HFFc6 (cell line): Measurements from ENCODE around the gene USF1. TPM values are rescaled to one million over a fixed set of nuclear protein-coding genes. Genes with fewer than 3 reads are reported as not detected.

Experiments
- DNase-seq: peaks from one replicate; pipeline ENCODE4 v3.0.0-alpha.2; 2018
- H3K27ac Mint-ChIP-seq: 2 replicates; pipeline ENCODE4 v1.8.0; 2020; ENCODE audit warnings: mild to moderate bottlenecking, mixed read lengths
- H3K27me3 Mint-ChIP-seq: 2 replicates; pipeline ENCODE4 v1.8.0; 2021; ENCODE audit warnings: mild to moderate bottlenecking, moderate library complexity, mixed read lengths; ENCODE audit not compliant: insufficient read depth
- H3K36me3 Mint-ChIP-seq: 2 replicates; pipeline ENCODE4 v1.8.0; 2021; ENCODE audit warnings: low read depth, mixed read lengths
- H3K4me1 Mint-ChIP-seq: 2 replicates; pipeline ENCODE4 v1.8.0; 2020; ENCODE audit warnings: low read depth, mixed read lengths
- H3K4me3 Mint-ChIP-seq: 2 replicates; pipeline ENCODE4 v1.8.0; 2020; ENCODE audit warnings: mild to moderate bottlenecking, moderate library complexity, mixed read lengths
- H3K9me3 Mint-ChIP-seq: 2 replicates; pipeline ENCODE4 v1.8.0; 2020; ENCODE audit warnings: mild to moderate bottlenecking, mixed read lengths
- CTCF ChIP-seq: fragments of 200-600 bp; sonication (generic); IDR thresholded peaks from 2 replicates; pipeline ENCODE4 v1.5.0; 2021; ENCODE audit warnings: antibody characterized with exemption, mild to moderate bottlenecking
- total RNA-seq, 6 experiments: library from RNA; stranded (reverse); fragmentation: NEBNext Ultra II Directional; extraction: Animal tissue kit (Norgen Biotek cat#: 25700); gene quantifications; 2 replicates in 1 of 6; 3 replicates in 5 of 6; pipeline ENCODE4 v1.2.3, GENCODE V29; 2021

The USF1 gene
- total RNA-seq, 6 experiments from 2014 or later: 31.2 to 38.0 (median 33.4) TPM

- Mint-ChIP-seq H3K27ac (no peak overlapping the region), H3K4me3 (no peak overlapping the region), H3K27me3 (peaks cover 5% of the 10 kb centered on the region; the same call in 1 of the 2 replicates), H3K9me3 (no peaks in the 10 kb centered on the region), H3K4me1 (peaks cover 8% of the 10 kb centered on the region), H3K36me3 (no peaks in the 10 kb centered on the region)
- no peak for TF ChIP-seq CTCF
- DNase-seq: no peak
Measured at GRCh38 chr1:161007369-161007768, 38.4 kb downstream of the USF1 start.

- H3K27me3 Mint-ChIP-seq: peaks cover 5% of the 10 kb centered on the region; the same call in 1 of the 2 replicates
- no peak overlapping the region for H3K4me3 Mint-ChIP-seq
- no peak overlapping the region for H3K27ac Mint-ChIP-seq
Measured at GRCh38 chr1:161006563-161006962, 39.2 kb downstream of the USF1 start.

GRCh38 chr1:161001525-161001924 is 44.3 kb downstream of the USF1 start:
- no peak for TF ChIP-seq CTCF
- peaks cover 8% of the 10 kb centered on the region for H3K27me3 Mint-ChIP-seq
- DNase-seq: peak; percentile 11
- H3K4me3 Mint-ChIP-seq: no peak overlapping the region
- H3K36me3 Mint-ChIP-seq: no peaks in the 10 kb centered on the region
- no peak overlapping the region for H3K27ac Mint-ChIP-seq
- H3K9me3 Mint-ChIP-seq: no peaks in the 10 kb centered on the region
- H3K4me1 Mint-ChIP-seq: peaks cover 22% of the 10 kb centered on the region

More at GRCh38 chr1:161006563-161006962, 39.2 kb downstream of the USF1 start:
- peaks cover 11% of the 10 kb centered on the region for H3K4me1 Mint-ChIP-seq
- TF ChIP-seq CTCF: no peak
- no peaks in the 10 kb centered on the region for H3K9me3 Mint-ChIP-seq
- no peak for DNase-seq
- H3K36me3 Mint-ChIP-seq: no peaks in the 10 kb centered on the region

- Mint-ChIP-seq H3K27ac (no peak overlapping the region), H3K9me3 (no peaks in the 10 kb centered on the region), H3K27me3 (peaks cover 6% of the 10 kb centered on the region), H3K4me3 (no peak overlapping the region), H3K4me1 (peaks cover 28% of the 10 kb centered on the region), H3K36me3 (no peaks in the 10 kb centered on the region)
- no peak for TF ChIP-seq CTCF
- DNase-seq: no peak
Measured at GRCh38 chr1:161000736-161001480, 44.9 kb downstream of the USF1 start.

- Mint-ChIP-seq H3K27ac (no peak overlapping the region), H3K9me3 (no peaks in the 10 kb centered on the region), H3K36me3 (no peaks in the 10 kb centered on the region), H3K27me3 (peaks cover 7% of the 10 kb centered on the region), H3K4me3 (no peak overlapping the region), H3K4me1 (peaks cover 39% of the 10 kb centered on the region)
- no peak for DNase-seq
- peak; percentile 31; the same call in 1 of the 2 replicates for TF ChIP-seq CTCF
Measured at GRCh38 chr1:160999376-160999775, 46.4 kb downstream of the USF1 start.
